ENCODE data around the gene MAN1A1.
A peak's percentile ranks its signal among the peaks of the same experiment; 100 is the strongest.

The MAN1A1 gene

GRCh38 chr6:119345114-119345513 is 4.4 kb downstream of the MAN1A1 start:
- Histone ChIP-seq H3K9ac (ENCODE audit: low read length) (no peak overlapping the region), H3K9me2 (replicated peaks; ENCODE audit: insufficient read depth, low read length) (no peaks in the 10 kb centered on the region), H3K27me3 (replicated peaks; ENCODE audit: insufficient read depth, low read length) (no peaks in the 10 kb centered on the region), H3F3A (ENCODE audit: insufficient read depth, low read length) (peaks cover 17% of the 10 kb centered on the region), H3K79me2 (ENCODE audit: low read length) (peaks cover 93% of the 10 kb centered on the region), H3K27ac (ENCODE audit: low read length) (no peak overlapping the region), H3K4me1 (ENCODE audit: low read length) (peaks cover 35% of the 10 kb centered on the region), H3K4me2 (ENCODE audit: low read depth, low read length) (peak overlapping the region; percentile 86), H3K9me3 (replicated peaks; ENCODE audit: insufficient read depth, low read length) (no peaks in the 10 kb centered on the region), H3K36me3 (replicated peaks; ENCODE audit: insufficient read depth, low read length) (no peaks in the 10 kb centered on the region; the same call in 1 of the 2 replicates), H3K4me3 (ENCODE audit: low read length) (peak overlapping the region; percentile 95; the same call in 1 of the 2 replicates), H2AFZ (ENCODE audit: low read length) (no peak overlapping the region), H4K20me1 (ENCODE audit: insufficient read depth, low read length) (peaks cover 19% of the 10 kb centered on the region)
- DNase-seq: no peak
- TF ChIP-seq EZH2phosphoT487 (IDR thresholded peaks at IDR 0.05; ENCODE audit: low read length) (no peak), EZH2 (optimal IDR thresholded peaks at IDR 0.05; ENCODE audit: low read depth, low read length) (no peak)
- TF ChIP-seq, protein P1, sequence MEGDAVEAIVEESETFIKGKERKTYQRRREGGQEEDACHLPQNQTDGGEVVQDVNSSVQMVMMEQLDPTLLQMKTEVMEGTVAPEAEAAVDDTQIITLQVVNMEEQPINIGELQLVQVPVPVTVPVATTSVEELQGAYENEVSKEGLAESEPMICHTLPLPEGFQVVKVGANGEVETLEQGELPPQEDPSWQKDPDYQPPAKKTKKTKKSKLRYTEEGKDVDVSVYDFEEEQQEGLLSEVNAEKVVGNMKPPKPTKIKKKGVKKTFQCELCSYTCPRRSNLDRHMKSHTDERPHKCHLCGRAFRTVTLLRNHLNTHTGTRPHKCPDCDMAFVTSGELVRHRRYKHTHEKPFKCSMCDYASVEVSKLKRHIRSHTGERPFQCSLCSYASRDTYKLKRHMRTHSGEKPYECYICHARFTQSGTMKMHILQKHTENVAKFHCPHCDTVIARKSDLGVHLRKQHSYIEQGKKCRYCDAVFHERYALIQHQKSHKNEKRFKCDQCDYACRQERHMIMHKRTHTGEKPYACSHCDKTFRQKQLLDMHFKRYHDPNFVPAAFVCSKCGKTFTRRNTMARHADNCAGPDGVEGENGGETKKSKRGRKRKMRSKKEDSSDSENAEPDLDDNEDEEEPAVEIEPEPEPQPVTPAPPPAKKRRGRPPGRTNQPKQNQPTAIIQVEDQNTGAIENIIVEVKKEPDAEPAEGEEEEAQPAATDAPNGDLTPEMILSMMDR (IDR thresholded peaks at IDR 0.05; ENCODE audit: low read length): no peak

DNA sequence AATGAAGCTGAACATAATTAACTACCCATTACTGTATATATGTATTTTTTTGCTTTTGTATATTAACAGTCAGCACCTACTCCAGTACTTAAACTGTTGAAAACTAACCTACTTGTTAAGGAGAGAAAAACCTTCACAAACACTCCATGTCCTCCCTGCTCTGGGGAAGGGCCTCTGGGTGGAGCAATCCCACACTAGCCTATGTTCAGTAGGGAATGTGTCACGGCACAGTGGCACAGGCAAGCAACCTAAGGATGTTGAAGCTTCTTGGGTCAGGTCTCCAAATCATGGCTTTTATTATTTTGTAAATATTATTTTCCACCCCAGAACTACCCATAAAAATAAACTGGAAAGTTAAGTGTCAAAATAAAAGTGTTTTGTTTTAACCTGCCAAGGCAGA is 5.3 kb downstream of the MAN1A1 start:
- DNase-seq: no peak
- TF ChIP-seq EZH2phosphoT487 (IDR thresholded peaks at IDR 0.05; ENCODE audit: low read length) (no peak), EZH2 (optimal IDR thresholded peaks at IDR 0.05; ENCODE audit: low read depth, low read length) (no peak)
- TF ChIP-seq, protein P1 (IDR thresholded peaks at IDR 0.05; ENCODE audit: low read length): no peak
- Histone ChIP-seq H3K79me2 (ENCODE audit: low read length) (peaks cover 95% of the 10 kb centered on the region), H3K27me3 (replicated peaks; ENCODE audit: insufficient read depth, low read length) (no peaks in the 10 kb centered on the region), H3K4me1 (ENCODE audit: low read length) (peaks cover 36% of the 10 kb centered on the region), H3K9me3 (replicated peaks; ENCODE audit: insufficient read depth, low read length) (no peaks in the 10 kb centered on the region), H3F3A (ENCODE audit: insufficient read depth, low read length) (peaks cover 15% of the 10 kb centered on the region), H3K9ac (ENCODE audit: low read length) (no peak overlapping the region), H3K27ac (ENCODE audit: low read length) (no peak overlapping the region), H4K20me1 (ENCODE audit: insufficient read depth, low read length) (peaks cover 19% of the 10 kb centered on the region), H3K4me2 (ENCODE audit: low read depth, low read length) (peak overlapping the region; percentile 86; the same call in 1 of the 2 replicates), H2AFZ (ENCODE audit: low read length) (no peak overlapping the region), H3K36me3 (replicated peaks; ENCODE audit: insufficient read depth, low read length) (no peaks in the 10 kb centered on the region; the same call in 1 of the 2 replicates), H3K4me3 (ENCODE audit: low read length) (peak overlapping the region; percentile 95; the same call in 1 of the 2 replicates), H3K9me2 (replicated peaks; ENCODE audit: insufficient read depth, low read length) (no peaks in the 10 kb centered on the region)

DNA sequence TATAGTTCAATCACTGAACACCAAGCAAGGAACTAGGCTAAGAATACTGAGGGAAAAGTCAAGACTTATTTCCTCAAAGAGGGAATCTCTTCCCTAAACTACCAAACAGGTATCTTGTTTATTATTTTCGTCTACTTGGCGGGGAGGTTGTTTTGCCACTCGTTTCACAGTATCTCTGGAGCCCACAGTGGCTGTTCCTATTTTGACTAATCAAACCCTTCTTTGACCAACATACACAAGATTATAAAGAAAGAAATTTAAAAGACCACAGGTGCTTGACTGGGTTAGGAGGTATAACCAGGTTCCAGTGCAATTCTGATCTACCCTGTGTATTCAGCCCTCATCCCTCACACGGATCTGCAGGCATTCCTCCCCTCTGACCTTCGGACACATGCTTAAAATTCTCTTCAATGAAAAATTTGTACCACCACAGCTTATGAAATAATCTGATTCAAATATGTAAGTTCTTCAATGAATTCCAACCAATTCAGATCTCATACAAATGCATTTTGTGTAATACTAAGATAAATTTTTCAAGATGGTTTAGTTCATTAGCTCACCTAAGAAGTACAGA is 5.9 kb downstream of the MAN1A1 start:
- Histone ChIP-seq H3K9me3 (replicated peaks; ENCODE audit: insufficient read depth, low read length) (no peaks in the 10 kb centered on the region), H3K9ac (ENCODE audit: low read length) (no peak overlapping the region), H3F3A (ENCODE audit: insufficient read depth, low read length) (peaks cover 18% of the 10 kb centered on the region), H3K4me2 (ENCODE audit: low read depth, low read length) (peak overlapping the region; percentile 86), H3K36me3 (replicated peaks; ENCODE audit: insufficient read depth, low read length) (no peaks in the 10 kb centered on the region; the same call in 1 of the 2 replicates), H3K27ac (ENCODE audit: low read length) (no peak overlapping the region), H3K9me2 (replicated peaks; ENCODE audit: insufficient read depth, low read length) (no peaks in the 10 kb centered on the region), H4K20me1 (ENCODE audit: insufficient read depth, low read length) (peaks cover 22% of the 10 kb centered on the region), H3K79me2 (ENCODE audit: low read length) (peaks cover 95% of the 10 kb centered on the region), H3K27me3 (replicated peaks; ENCODE audit: insufficient read depth, low read length) (no peaks in the 10 kb centered on the region), H2AFZ (ENCODE audit: low read length) (no peak overlapping the region), H3K4me1 (ENCODE audit: low read length) (peaks cover 42% of the 10 kb centered on the region), H3K4me3 (ENCODE audit: low read length) (peak overlapping the region; percentile 3; the same call in 1 of the 2 replicates)
- TF ChIP-seq, protein P1 (IDR thresholded peaks at IDR 0.05; ENCODE audit: low read length): no peak
- TF ChIP-seq EZH2phosphoT487 (IDR thresholded peaks at IDR 0.05; ENCODE audit: low read length) (no peak), EZH2 (optimal IDR thresholded peaks at IDR 0.05; ENCODE audit: low read depth, low read length) (no peak)
- DNase-seq: no peak

Data from MM.1S (cell line).